Mesendoderm (in vitro differentiated cells): Measurements from ENCODE around the gene PARD3.

Source experiments
- DNase-seq: peaks from one replicate; pipeline ENCODE4 v3.0.0; 2013
- H2AK5ac ChIP-seq: 2 replicates; pipeline ENCODE4 v1.6.1; 2013; ENCODE audit warnings: low read length, inconsistent platforms
- H2BK120ac ChIP-seq: 2 replicates; pipeline ENCODE4 v1.6.1; 2013; ENCODE audit warnings: low read depth, mild to moderate bottlenecking, low read length, moderate library complexity, mixed read lengths
- H2BK15ac ChIP-seq: replicated peaks from 2 replicates; pipeline ENCODE4 v1.6.1; 2013; ENCODE audit warnings: low read depth, mild to moderate bottlenecking, moderate library complexity
- H2BK5ac ChIP-seq: 2 replicates; pipeline ENCODE4 v1.6.1; 2013; ENCODE audit warnings: low read length, inconsistent platforms
- H3K18ac ChIP-seq: 2 replicates; pipeline ENCODE4 v1.6.1; 2013; ENCODE audit warnings: mild to moderate bottlenecking, low read length, mixed read lengths
- H3K23ac ChIP-seq: one replicate; pipeline ENCODE4 v1.6.1; 2013; ENCODE audit warnings: low read length
- H3K27ac ChIP-seq: 2 replicates; pipeline ENCODE4 v1.5.1; 2013; ENCODE audit warnings: low read depth, mild to moderate bottlenecking, inconsistent platforms, low read length, moderate library complexity
- H3K27me3 ChIP-seq: 2 replicates; pipeline ENCODE4 v1.6.1; 2013; ENCODE audit warnings: low read length, control low read depth, mild to moderate bottlenecking, inconsistent platforms; ENCODE audit not compliant: insufficient read depth, poor library complexity
- H3K36me3 ChIP-seq: 2 replicates; pipeline ENCODE4 v1.6.1; 2013; ENCODE audit warnings: low read length, inconsistent platforms; ENCODE audit not compliant: control insufficient read depth, insufficient read depth
- H3K4ac ChIP-seq: one replicate; pipeline ENCODE4 v1.6.1; 2013; ENCODE audit warnings: low read depth, mild to moderate bottlenecking, low read length, moderate library complexity
- H3K4me1 ChIP-seq: 2 replicates; pipeline ENCODE4 v1.6.1; 2013; ENCODE audit warnings: low read depth, low read length, inconsistent platforms; ENCODE audit not compliant: control insufficient read depth
- H3K4me2 ChIP-seq: 2 replicates; pipeline ENCODE4 v1.6.1; 2013; ENCODE audit warnings: low read length
- H3K4me3 ChIP-seq: 2 replicates; pipeline ENCODE4 v1.5.1; 2013; ENCODE audit warnings: mild to moderate bottlenecking, low read length
- H3K56ac ChIP-seq: one replicate; pipeline ENCODE4 v1.6.1; 2013; ENCODE audit warnings: low read length
- H3K79me1 ChIP-seq: 2 replicates; pipeline ENCODE4 v1.6.1; 2013; ENCODE audit warnings: low read length, inconsistent platforms
- H3K79me2 ChIP-seq: 2 replicates; pipeline ENCODE4 v1.6.1; 2013; ENCODE audit warnings: mild to moderate bottlenecking, low read length; ENCODE audit not compliant: control insufficient read depth, insufficient read depth
- H3K9ac ChIP-seq: 2 replicates; pipeline ENCODE4 v1.6.1; 2013; ENCODE audit warnings: low read length, inconsistent platforms
- H4K5ac ChIP-seq: one replicate; pipeline ENCODE4 v1.6.1; 2013; ENCODE audit warnings: low read length
- H4K8ac ChIP-seq: one replicate; pipeline ENCODE4 v1.6.1; 2013; ENCODE audit warnings: low read depth, mild to moderate bottlenecking, control low read depth, low read length, moderate library complexity
- WGBS: extraction: QIAGEN DNeasy Blood & Tissue Kit; methylation state at CpG from one replicate; pipeline ENCODE4 v1.1.7; 2013; ENCODE audit warnings: low lambda C conversion rate, missing lambda C conversion rate; ENCODE audit not compliant: insufficient coverage; ENCODE audit errors: extremely low coverage; 5-methylcytosine and 5-hydroxymethylcytosine counted together

PARD3 gene

DNA sequence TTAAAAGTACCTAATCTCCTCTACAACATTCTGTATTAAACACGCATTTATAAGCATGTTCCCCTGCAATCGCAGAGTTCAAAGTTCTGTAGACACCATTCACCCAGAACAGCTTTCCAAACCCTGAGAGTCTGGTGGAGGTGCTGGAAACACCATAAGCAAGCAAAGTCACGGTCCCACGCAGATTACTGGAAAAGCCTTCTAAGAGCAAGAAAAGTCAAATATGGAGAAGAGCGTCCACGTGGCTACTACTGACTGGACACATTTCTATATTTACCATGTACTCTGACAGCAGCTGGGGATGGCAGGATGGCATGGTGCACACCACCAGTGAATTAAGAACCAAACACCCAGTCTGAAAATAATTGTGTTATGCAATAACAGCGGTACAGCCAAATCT is 97.7 kb downstream of the PARD3 start:
- Histone ChIP-seq H3K23ac (no peak overlapping the region), H2AK5ac (no peak overlapping the region), H2BK5ac (no peak overlapping the region), H3K36me3 (no peaks in the 10 kb centered on the region), H4K8ac (no peak overlapping the region), H3K79me2 (peaks cover 40% of the 10 kb centered on the region), H3K4me1 (no peaks in the 10 kb centered on the region), H4K5ac (no peak overlapping the region), H3K27me3 (no peaks in the 10 kb centered on the region), H3K9ac (no peak overlapping the region), H3K79me1 (peaks cover 28% of the 10 kb centered on the region), H3K18ac (no peak overlapping the region), H3K4ac (no peak overlapping the region), H3K4me3 (no peak overlapping the region), H3K4me2 (no peak overlapping the region), H3K27ac (no peak overlapping the region), H2BK120ac (no peak overlapping the region), H3K56ac (no peak overlapping the region), H2BK15ac (no peak overlapping the region)
- DNase-seq: no peak
- no CpG with 5 or more reads among the region's 7 CpGs for WGBS

DNA sequence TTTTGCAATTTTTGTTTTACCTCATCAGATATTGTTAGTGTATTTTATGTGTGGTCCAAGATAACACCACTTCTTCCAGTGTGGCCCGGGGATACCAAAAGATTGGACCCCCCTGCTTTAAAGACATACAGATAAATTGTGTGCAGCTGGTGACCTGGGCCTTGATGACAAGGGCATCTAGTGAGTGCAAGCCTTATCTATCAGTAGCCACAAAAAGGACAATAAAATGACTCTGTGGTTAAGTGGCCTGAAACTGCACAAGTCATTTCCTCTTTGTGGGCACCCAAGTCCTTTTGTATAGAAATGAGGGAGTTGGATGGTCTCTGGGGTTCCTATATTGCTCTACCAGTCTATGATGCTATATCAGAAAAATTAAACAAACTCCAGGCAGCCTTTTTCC is 98.1 kb downstream of the PARD3 start:
- Histone ChIP-seq H2AK5ac (no peak overlapping the region), H3K27ac (no peak overlapping the region), H3K23ac (no peak overlapping the region), H3K36me3 (no peaks in the 10 kb centered on the region), H3K79me1 (peaks cover 33% of the 10 kb centered on the region), H3K56ac (no peak overlapping the region), H3K4me2 (no peak overlapping the region), H2BK120ac (no peak overlapping the region), H3K4me1 (no peaks in the 10 kb centered on the region), H3K4me3 (no peak overlapping the region), H3K18ac (no peak overlapping the region), H4K8ac (no peak overlapping the region), H3K9ac (no peak overlapping the region), H4K5ac (no peak overlapping the region), H2BK15ac (no peak overlapping the region), H3K79me2 (peaks cover 41% of the 10 kb centered on the region), H3K4ac (no peak overlapping the region), H2BK5ac (no peak overlapping the region), H3K27me3 (no peaks in the 10 kb centered on the region)
- WGBS: no CpG with 5 or more reads among the region's 1 CpG
- DNase-seq: no peak

DNA sequence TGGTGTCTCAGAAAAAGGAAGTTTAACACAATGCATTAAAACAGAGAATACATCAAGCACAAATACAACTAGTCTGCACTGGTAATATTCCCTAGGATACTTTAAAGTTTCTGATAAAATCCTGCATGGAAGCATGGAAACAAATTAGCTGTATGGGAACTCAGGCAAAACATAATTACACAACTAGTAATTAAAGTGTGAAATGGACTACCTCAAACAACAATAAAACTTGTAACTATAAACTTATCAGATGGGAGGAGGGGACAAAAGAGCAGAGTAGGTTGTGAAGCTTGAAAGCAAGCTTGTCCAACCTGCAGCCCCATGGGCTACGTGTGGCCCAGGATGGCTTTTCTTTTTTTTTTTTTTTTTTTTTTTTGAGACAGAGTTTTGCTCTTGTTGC is 98.9 kb downstream of the PARD3 start:
- Histone ChIP-seq H3K4me1 (no peaks in the 10 kb centered on the region), H3K56ac (no peak overlapping the region), H3K4ac (no peak overlapping the region), H3K4me2 (no peak overlapping the region), H2BK15ac (no peak overlapping the region), H3K79me1 (peaks cover 36% of the 10 kb centered on the region), H2BK5ac (no peak overlapping the region), H2BK120ac (no peak overlapping the region), H4K5ac (no peak overlapping the region), H3K36me3 (no peaks in the 10 kb centered on the region), H3K9ac (no peak overlapping the region), H2AK5ac (no peak overlapping the region), H4K8ac (no peak overlapping the region), H3K18ac (no peak overlapping the region), H3K79me2 (peaks cover 43% of the 10 kb centered on the region), H3K4me3 (no peak overlapping the region), H3K27me3 (no peaks in the 10 kb centered on the region), H3K23ac (no peak overlapping the region), H3K27ac (no peak overlapping the region)
- DNase-seq: no peak
- no CpG with 5 or more reads among the region's 1 CpG for WGBS

DNA sequence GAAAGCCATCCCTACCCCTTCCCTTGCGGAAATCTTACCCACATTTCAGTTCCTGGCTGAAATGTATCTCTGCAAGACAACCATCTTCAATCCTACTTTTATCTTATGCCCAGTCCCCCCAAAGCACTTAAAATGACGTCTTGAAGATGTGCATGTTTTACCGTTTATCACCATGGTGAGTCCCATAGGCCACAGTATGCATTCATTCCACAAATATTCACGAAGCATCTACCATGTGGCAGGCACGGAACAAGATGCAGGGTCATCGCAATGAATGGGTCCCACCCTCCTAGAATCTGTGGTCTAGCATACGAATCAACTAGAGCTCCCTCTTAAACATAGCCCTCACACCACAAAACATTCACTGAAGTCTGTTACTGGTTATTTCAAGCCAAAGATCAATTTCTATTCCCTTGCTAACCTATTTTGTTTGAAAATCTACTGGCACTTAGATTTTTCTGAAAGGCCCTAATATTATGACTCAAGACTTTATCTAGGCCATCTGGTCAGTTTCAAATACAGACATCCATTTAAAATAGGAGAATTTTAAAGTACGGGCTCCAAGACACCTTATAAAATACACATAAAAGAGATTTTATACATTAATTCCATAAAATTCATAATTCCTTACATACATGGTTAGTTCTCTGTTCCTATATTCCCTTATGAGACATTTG is 99.4 kb downstream of the PARD3 start:
- DNase-seq: no peak
- no CpG with 5 or more reads among the region's 8 CpGs for WGBS
- no peak overlapping the region for H3K4ac ChIP-seq
- H3K27me3 ChIP-seq: no peaks in the 10 kb centered on the region
- no peak overlapping the region for H3K56ac ChIP-seq
- H2BK5ac ChIP-seq: no peak overlapping the region
- H3K23ac ChIP-seq: no peak overlapping the region
- no peak overlapping the region for H4K5ac ChIP-seq
- no peak overlapping the region for H4K8ac ChIP-seq
- H3K36me3 ChIP-seq: no peaks in the 10 kb centered on the region
- no peak overlapping the region for H3K27ac ChIP-seq
- H3K9ac ChIP-seq: no peak overlapping the region
- no peaks in the 10 kb centered on the region for H3K4me1 ChIP-seq
- no peak overlapping the region for H2BK120ac ChIP-seq
- no peak overlapping the region for H2AK5ac ChIP-seq
- no peak overlapping the region for H3K4me3 ChIP-seq
- H3K18ac ChIP-seq: no peak overlapping the region
- H3K4me2 ChIP-seq: no peak overlapping the region
- no peak overlapping the region for H2BK15ac ChIP-seq
- peaks cover 46% of the 10 kb centered on the region for H3K79me2 ChIP-seq
- H3K79me1 ChIP-seq: peaks cover 37% of the 10 kb centered on the region

DNA sequence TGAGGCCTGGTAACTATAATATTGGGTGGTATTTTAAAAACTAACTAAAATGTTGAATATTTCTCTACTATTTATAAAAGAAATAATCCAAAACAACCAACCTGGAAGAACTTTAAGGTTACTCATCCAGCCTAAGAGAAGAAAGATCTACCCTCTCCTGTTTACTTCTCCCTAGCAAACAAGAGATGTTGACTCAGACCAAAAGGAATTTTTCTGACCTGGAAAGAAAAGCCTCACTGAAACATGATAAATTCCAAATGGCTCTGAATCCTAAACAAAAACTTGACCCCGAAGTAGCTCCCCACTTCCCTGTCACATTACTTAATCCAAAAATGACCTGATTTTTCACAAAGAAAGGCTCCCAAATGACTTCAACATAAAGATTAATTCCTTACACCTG is 101.2 kb downstream of the PARD3 start:
- no peak overlapping the region for H3K4me2 ChIP-seq
- H2BK15ac ChIP-seq: no peak overlapping the region
- H2AK5ac ChIP-seq: no peak overlapping the region
- no peak overlapping the region for H3K4me3 ChIP-seq
- no peak overlapping the region for H3K56ac ChIP-seq
- no peak overlapping the region for H2BK120ac ChIP-seq
- H3K4ac ChIP-seq: no peak overlapping the region
- H3K18ac ChIP-seq: no peak overlapping the region
- H3K27ac ChIP-seq: no peak overlapping the region
- H3K36me3 ChIP-seq: no peaks in the 10 kb centered on the region
- H4K8ac ChIP-seq: no peak overlapping the region
- H2BK5ac ChIP-seq: no peak overlapping the region
- H3K79me1 ChIP-seq: peaks cover 35% of the 10 kb centered on the region
- no peaks in the 10 kb centered on the region for H3K4me1 ChIP-seq
- no peak overlapping the region for H3K23ac ChIP-seq
- peaks cover 46% of the 10 kb centered on the region for H3K79me2 ChIP-seq
- H3K9ac ChIP-seq: no peak overlapping the region
- H3K27me3 ChIP-seq: no peaks in the 10 kb centered on the region
- peak; percentile 66 for DNase-seq
- no CpG with 5 or more reads among the region's 1 CpG for WGBS
- no peak overlapping the region for H4K5ac ChIP-seq

DNA sequence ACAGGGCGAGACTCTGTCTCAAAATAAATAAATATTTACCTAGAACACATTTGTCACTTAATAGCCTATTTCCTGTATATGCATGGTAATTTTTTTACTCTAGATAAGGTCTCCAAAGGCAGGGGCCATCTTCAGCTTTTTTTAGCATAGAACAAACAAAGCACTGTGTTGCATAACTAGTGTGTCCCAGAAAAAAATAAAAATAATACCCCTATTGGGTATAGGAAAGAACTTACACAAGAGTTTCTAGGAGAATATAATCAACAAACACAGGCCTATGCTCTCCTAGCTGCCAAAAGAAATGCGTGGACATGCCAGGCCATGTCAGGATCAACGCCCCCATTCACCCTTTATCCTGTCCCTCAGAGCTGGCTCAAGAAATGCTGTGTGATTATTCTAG is 103.6 kb downstream of the PARD3 start:
- Histone ChIP-seq H3K79me1 (peaks cover 29% of the 10 kb centered on the region), H2BK15ac (no peak overlapping the region), H3K9ac (no peak overlapping the region), H3K23ac (no peak overlapping the region), H4K5ac (no peak overlapping the region), H3K4me2 (no peak overlapping the region), H3K36me3 (no peaks in the 10 kb centered on the region), H2BK120ac (no peak overlapping the region), H3K27me3 (no peaks in the 10 kb centered on the region), H2BK5ac (no peak overlapping the region), H3K18ac (no peak overlapping the region), H3K4me1 (no peaks in the 10 kb centered on the region), H4K8ac (no peak overlapping the region), H3K4me3 (no peak overlapping the region), H3K79me2 (peaks cover 40% of the 10 kb centered on the region), H3K56ac (no peak overlapping the region), H2AK5ac (no peak overlapping the region), H3K4ac (no peak overlapping the region), H3K27ac (no peak overlapping the region)
- no CpG with 5 or more reads among the region's 3 CpGs for WGBS
- no peak for DNase-seq
